ENCODE measurements around the gene FMN1. TPM values are rescaled to one million over a fixed set of nuclear protein-coding genes. Genes with fewer than 3 reads are reported as not detected.

FMN1 gene
- total and polyA plus RNA-seq, 2 experiments from 2014 or later, result 0.53 to 1.8 TPM

DNA sequence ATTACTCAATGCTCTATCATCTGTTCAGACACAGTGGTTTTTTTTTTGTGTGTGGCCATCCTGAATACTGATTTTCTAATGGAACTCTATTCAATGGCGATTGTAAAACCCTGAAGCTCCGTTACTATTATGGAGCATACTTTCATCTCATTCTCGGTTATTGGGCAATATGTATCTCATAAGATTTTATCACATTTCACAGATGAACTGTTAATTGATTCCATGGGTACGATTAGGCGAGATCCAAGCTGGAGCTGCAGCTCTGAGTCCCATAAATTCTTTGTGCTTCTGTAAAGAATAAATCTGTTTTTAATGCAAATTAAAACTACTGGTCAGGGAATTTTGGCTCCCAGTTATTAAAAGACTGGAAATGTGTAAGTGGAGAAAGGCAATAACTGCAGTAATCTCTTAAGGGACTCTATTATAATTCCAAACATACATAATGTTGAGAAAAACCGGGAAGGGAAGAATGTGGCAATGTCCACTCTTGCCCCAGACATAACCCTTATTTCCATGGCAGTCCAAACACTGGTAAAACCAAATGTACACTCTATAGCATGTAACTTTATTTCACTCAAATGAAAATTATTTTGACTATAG lies 394.5 kb downstream of the FMN1 start:
- Histone ChIP-seq H3K4me3 (no peak overlapping the region), H3K27ac (no peak overlapping the region), H3K27me3 (no peaks in the 10 kb centered on the region), H3K36me3 (no peaks in the 10 kb centered on the region), H3K4me1 (ENCODE audit: low read depth) (no peaks in the 10 kb centered on the region), H3K9me3 (ENCODE audit: low read depth) (no peaks in the 10 kb centered on the region)
- DNase-seq (ENCODE audit: low read depth in 1 of 2, low spot score in 1 of 2), result no peak
- TF ChIP-seq, protein P1, sequence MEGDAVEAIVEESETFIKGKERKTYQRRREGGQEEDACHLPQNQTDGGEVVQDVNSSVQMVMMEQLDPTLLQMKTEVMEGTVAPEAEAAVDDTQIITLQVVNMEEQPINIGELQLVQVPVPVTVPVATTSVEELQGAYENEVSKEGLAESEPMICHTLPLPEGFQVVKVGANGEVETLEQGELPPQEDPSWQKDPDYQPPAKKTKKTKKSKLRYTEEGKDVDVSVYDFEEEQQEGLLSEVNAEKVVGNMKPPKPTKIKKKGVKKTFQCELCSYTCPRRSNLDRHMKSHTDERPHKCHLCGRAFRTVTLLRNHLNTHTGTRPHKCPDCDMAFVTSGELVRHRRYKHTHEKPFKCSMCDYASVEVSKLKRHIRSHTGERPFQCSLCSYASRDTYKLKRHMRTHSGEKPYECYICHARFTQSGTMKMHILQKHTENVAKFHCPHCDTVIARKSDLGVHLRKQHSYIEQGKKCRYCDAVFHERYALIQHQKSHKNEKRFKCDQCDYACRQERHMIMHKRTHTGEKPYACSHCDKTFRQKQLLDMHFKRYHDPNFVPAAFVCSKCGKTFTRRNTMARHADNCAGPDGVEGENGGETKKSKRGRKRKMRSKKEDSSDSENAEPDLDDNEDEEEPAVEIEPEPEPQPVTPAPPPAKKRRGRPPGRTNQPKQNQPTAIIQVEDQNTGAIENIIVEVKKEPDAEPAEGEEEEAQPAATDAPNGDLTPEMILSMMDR (IDR thresholded peaks at IDR 0.05; ENCODE audit: low read depth, low read length), result no peak

DNA sequence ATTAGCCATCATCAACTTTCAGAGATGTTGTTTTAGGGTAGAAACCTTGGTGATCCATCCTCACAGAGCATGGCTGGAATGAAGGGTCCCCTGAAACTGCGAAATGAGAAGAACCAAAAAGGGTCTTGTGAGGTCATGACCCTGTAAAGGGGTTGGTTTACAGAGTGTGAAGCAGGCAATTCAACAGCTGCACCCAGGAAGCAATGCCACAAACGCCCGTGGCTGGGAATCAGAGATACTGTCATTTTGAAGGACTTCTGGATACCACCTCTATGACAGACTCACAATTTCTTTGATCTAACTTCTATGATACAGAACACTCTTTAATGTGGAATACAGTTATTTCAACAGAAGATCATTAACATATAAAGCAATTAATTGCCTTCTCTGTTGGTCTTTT lies 397.7 kb downstream of the FMN1 start:
- TF ChIP-seq, protein P1 (IDR thresholded peaks at IDR 0.05; ENCODE audit: low read depth, low read length), result no peak
- H3K9me3 ChIP-seq (ENCODE audit: low read depth), result no peaks in the 10 kb centered on the region
- no peak for DNase-seq (ENCODE audit: low read depth in 1 of 2, low spot score in 1 of 2)

DNA sequence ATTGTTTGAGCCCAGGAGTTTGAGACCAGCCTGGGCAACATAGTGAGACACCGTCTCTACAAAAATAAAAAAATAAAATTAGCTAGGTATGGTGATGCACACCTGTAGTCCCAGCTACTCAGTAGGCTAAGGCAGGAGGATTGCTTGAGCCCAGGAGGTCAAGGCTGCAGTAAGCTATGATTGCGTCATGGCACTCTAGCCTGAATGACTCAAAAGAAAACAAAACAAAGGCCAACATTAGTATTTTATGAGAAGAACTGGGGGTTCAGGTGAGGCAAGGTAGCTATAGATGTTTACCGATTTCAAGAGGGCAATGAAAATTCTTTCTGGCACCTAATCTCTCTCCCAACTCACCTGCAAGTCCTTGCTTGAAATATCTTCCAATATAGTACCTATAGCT lies 399.5 kb downstream of the FMN1 start:
- TF ChIP-seq, protein P1 (IDR thresholded peaks at IDR 0.05; ENCODE audit: low read depth, low read length), result no peak
- Histone ChIP-seq H3K4me1 (ENCODE audit: low read depth) (no peaks in the 10 kb centered on the region), H3K27ac (no peak overlapping the region), H3K4me3 (no peak overlapping the region), H3K36me3 (no peaks in the 10 kb centered on the region), H3K27me3 (no peaks in the 10 kb centered on the region), H3K9me3 (ENCODE audit: low read depth) (no peaks in the 10 kb centered on the region)
- no peak for DNase-seq (ENCODE audit: low read depth in 1 of 2, low spot score in 1 of 2)

More for the DNA sequence above, 397.7 kb downstream of the FMN1 start:
- Histone ChIP-seq H3K27ac (no peak overlapping the region), H3K27me3 (no peaks in the 10 kb centered on the region), H3K36me3 (no peaks in the 10 kb centered on the region), H3K4me1 (ENCODE audit: low read depth) (no peaks in the 10 kb centered on the region), H3K4me3 (no peak overlapping the region)

DNA sequence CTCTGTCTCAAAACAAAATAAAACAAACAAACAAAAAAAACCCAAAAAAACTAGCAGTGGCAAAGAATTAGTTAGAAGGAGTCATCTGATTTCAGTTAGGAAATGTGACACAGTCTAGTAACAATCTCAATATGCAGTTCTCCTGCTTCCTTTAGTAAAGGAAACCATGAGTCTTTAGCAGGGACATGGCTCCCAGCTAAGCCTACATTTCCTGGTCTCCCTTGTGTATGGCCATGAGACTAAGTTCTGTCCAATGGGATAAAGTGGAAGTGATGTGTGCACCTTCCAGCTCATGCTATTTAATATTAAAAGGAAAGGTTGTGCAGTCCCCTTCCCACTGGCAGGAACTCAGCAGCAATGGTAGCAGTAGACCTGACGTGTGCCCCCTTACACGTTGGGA lies 402.1 kb downstream of the FMN1 start:
- TF ChIP-seq, protein P1 (IDR thresholded peaks at IDR 0.05; ENCODE audit: low read depth, low read length), result no peak
- no peaks in the 10 kb centered on the region for H3K36me3 ChIP-seq
- no peaks in the 10 kb centered on the region for H3K9me3 ChIP-seq (ENCODE audit: low read depth)
- H3K4me3 ChIP-seq, result no peak overlapping the region
- no peak for DNase-seq (ENCODE audit: low read depth in 1 of 2, low spot score in 1 of 2)
- H3K27ac ChIP-seq, result no peak overlapping the region
- no peaks in the 10 kb centered on the region for H3K4me1 ChIP-seq (ENCODE audit: low read depth)
- H3K27me3 ChIP-seq, result no peaks in the 10 kb centered on the region

DNA sequence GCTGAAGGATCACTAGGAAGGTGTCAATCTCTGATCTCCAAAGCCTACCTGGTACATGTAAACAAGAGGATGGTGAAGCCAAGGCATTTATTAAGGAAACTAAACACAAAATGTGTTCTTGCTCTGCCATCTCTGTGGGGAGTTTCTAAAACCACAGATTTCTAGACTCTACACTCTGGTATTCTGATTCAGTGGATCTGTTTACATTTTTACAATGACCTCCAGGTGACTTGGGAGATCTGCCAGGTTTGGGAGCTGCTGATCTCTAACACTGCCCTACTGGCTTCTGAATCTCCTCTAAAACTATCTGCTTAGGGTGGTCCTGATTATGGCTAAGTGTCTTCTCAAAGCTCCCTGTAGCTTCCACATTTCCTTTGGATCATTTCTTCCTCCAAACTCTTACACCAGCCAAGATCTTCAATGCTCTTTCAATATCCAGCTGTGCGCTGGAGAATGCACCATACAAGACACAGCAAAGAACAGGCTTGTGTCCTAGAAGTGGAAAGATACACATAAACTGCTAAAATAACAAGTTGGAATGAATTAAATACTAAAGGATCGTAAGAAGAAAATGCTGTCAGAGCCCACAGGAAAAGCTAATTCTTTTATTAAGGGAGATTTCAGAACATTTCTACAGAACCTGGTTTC lies 404.0 kb downstream of the FMN1 start:
- no peak overlapping the region for H3K27ac ChIP-seq
- no peaks in the 10 kb centered on the region for H3K36me3 ChIP-seq
- H3K27me3 ChIP-seq, result no peaks in the 10 kb centered on the region
- H3K9me3 ChIP-seq (ENCODE audit: low read depth), result no peaks in the 10 kb centered on the region
- H3K4me3 ChIP-seq, result no peak overlapping the region
- H3K4me1 ChIP-seq (ENCODE audit: low read depth), result no peaks in the 10 kb centered on the region
- DNase-seq (ENCODE audit: low read depth in 1 of 2, low spot score in 1 of 2), result no peak
- TF ChIP-seq, protein P1 (IDR thresholded peaks at IDR 0.05; ENCODE audit: low read depth, low read length), result no peak

Data from cardiac muscle cell (in vitro differentiated cells and primary cell).